Suprapubic skin (tissue), 4 donors: ENCODE results near the gene ERCC5.

ENCODE experiments used
- CTCF ChIP-seq, 2 donors: fragments of 200-600 bp in 1 of 2; fragments of 450-650 bp in 1 of 2; sonication (generic) in 1 of 2; IDR thresholded peaks; one replicate each; pipeline ENCODE4 v1.5.1; 2016 to 2019; ENCODE audit warnings: antibody characterized with exemption in 2 of 2, mild to moderate bottlenecking in 1 of 2, moderate library complexity in 1 of 2
- POLR2A ChIP-seq, 2 donors: fragments of 450-650 bp; IDR thresholded peaks; one replicate each; pipeline ENCODE4 v1.6.1; 2017; ENCODE audit warnings: antibody characterized with exemption in 2 of 2, mild to moderate bottlenecking in 2 of 2, moderate library complexity in 2 of 2
- POLR2AphosphoS5 ChIP-seq, 3 donors: sonication (generic); formaldehyde crosslinking; IDR thresholded peaks; one replicate each; pipeline ENCODE4 v1.6.1; 2017; ENCODE audit warnings: antibody characterized with exemption in 3 of 3

DNA sequence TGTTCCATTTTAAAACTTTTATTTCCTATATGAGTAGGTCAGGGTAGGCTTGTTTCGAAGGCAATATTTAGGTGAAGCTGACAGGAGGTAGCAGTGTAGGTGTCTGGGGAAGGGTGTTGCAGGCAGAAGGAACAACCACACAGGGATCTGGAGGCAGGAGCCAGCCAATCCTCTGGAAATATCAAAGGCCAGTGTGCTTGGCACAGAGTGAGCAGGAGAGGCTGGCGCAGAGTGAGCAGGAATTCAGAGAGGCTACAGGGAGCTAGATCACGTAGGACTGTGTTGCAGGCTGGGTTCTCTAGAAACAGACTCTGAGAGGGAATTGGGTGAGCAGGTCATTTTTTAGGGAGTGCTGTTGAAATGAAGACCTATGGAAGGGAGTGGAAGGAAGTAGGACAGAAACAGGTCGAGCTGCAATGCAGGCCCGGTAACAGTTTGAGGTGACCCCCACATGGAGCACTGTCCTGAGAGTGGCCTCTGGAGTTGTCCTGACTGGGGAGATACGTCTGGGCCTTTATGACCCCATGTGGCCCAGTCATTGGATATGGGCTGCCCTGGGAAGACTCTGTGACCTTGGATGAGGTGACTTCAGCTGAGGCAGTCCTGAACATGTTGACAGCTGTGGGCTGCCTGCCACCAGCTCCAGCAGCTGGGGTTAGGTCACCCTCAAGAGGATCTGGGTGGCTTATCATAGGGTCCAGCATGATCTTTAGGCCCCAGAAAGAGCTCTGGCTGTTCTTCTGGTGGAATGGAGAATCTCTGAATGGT is 51.7 kb downstream of the ERCC5 start:
- TF ChIP-seq CTCF (IDR thresholded peaks at IDR 0.05) (no peak), POLR2A (IDR thresholded peaks at IDR 0.05) (no peak), POLR2AphosphoS5 (IDR thresholded peaks at IDR 0.05) (no peak)
